Measurements from ENCODE around the gene INSYN2A.

INSYN2A gene

GRCh38 chr10:127195041-127195506 is 1.3 kb downstream of the INSYN2A start:
- DNase-seq (ENCODE audit: low spot score): no peak

GRCh38 chr10:127194599-127194998 is 1.8 kb downstream of the INSYN2A start:
- DNase-seq (ENCODE audit: low spot score): no peak

- no peak for DNase-seq (ENCODE audit: low spot score)
These were observed 2.3 kb downstream of the INSYN2A start for GRCh38 chr10:127194111-127194510.

- DNase-seq (ENCODE audit: low spot score): no peak
These were observed 3.3 kb downstream of the INSYN2A start for GRCh38 chr10:127193125-127193524.

GRCh38 chr10:127190427-127190826 is 6.0 kb downstream of the INSYN2A start:
- no peak for DNase-seq (ENCODE audit: low spot score)

GRCh38 chr10:127189226-127189625 is 7.2 kb downstream of the INSYN2A start:
- DNase-seq (ENCODE audit: low spot score): no peak

GRCh38 chr10:127186813-127187212 is 9.6 kb downstream of the INSYN2A start:
- DNase-seq (ENCODE audit: low spot score): no peak

GRCh38 chr10:127184582-127184981 is 11.8 kb downstream of the INSYN2A start:
- DNase-seq (ENCODE audit: low spot score): no peak

GRCh38 chr10:127182161-127182560 is 14.2 kb downstream of the INSYN2A start:
- no peak for DNase-seq (ENCODE audit: low spot score)

GRCh38 chr10:127179612-127180250 is 16.7 kb downstream of the INSYN2A start:
- no peak for DNase-seq (ENCODE audit: low spot score)

- no peak for DNase-seq (ENCODE audit: low spot score)
These were observed 19.7 kb downstream of the INSYN2A start for GRCh38 chr10:127176649-127177048.

GRCh38 chr10:127175357-127176110 is 20.9 kb downstream of the INSYN2A start:
- no peak for DNase-seq (ENCODE audit: low spot score)

GRCh38 chr10:127174866-127175265 is 21.5 kb downstream of the INSYN2A start:
- no peak for DNase-seq (ENCODE audit: low spot score)

GRCh38 chr10:127168261-127168660 is 28.1 kb downstream of the INSYN2A start:
- no peak for DNase-seq (ENCODE audit: low spot score)

GRCh38 chr10:127162841-127163240 is 33.5 kb downstream of the INSYN2A start:
- no peak for DNase-seq (ENCODE audit: low spot score)

- no peak for DNase-seq (ENCODE audit: low spot score)
These were observed 34.9 kb downstream of the INSYN2A start for GRCh38 chr10:127161482-127161881.

GRCh38 chr10:127159648-127160245 is 36.6 kb downstream of the INSYN2A start:
- no peak for DNase-seq (ENCODE audit: low spot score)

- no peak for DNase-seq (ENCODE audit: low spot score)
These were observed 37.7 kb downstream of the INSYN2A start for GRCh38 chr10:127158662-127159061.

GRCh38 chr10:127157506-127158200 is 38.7 kb downstream of the INSYN2A start:
- DNase-seq (ENCODE audit: low spot score): no peak

GRCh38 chr10:127157089-127157488 is 39.3 kb downstream of the INSYN2A start:
- no peak for DNase-seq (ENCODE audit: low spot score)

- DNase-seq (ENCODE audit: low spot score): no peak
These were observed 41.4 kb downstream of the INSYN2A start for GRCh38 chr10:127154831-127155620.

- DNase-seq (ENCODE audit: low spot score): no peak
These were observed 43.2 kb downstream of the INSYN2A start for GRCh38 chr10:127153181-127153580.

All from LoVo (cell line).